AG09319 (cell line): ENCODE results near the gene MKI67.

Experiments used
- DNase-seq: peaks from one replicate; pipeline ENCODE4 v3.0.0-alpha.2; 2010; ENCODE audit warnings: low read depth; ENCODE audit errors: extremely low read depth
- CTCF ChIP-seq: IDR thresholded peaks from 2 replicates; pipeline ENCODE4 v1.5.1; 2011; ENCODE audit warnings: low read depth, mild to moderate bottlenecking, inconsistent platforms, low read length, moderate library complexity

Gene MKI67

GRCh38 chr10:128130051-128130450, 3.8 kb upstream of the MKI67 start:
- TF ChIP-seq CTCF = no peak
- DNase-seq = no peak

- no peak for TF ChIP-seq CTCF
- no peak for DNase-seq
Observed at GRCh38 chr10:128128582-128128981, 2.4 kb upstream of the MKI67 start.

- no peak for DNase-seq
- no peak for TF ChIP-seq CTCF
Observed at GRCh38 chr10:128125416-128125943, 743 bp downstream of the MKI67 start.

GRCh38 chr10:128124813-128125403, 1.3 kb downstream of the MKI67 start:
- no peak for DNase-seq
- no peak for TF ChIP-seq CTCF

- no peak for TF ChIP-seq CTCF
Observed at GRCh38 chr10:128123846-128124245, 2.4 kb downstream of the MKI67 start.

GRCh38 chr10:128122931-128123330, 3.3 kb downstream of the MKI67 start:
- no peak for TF ChIP-seq CTCF
- DNase-seq = no peak

More at GRCh38 chr10:128123846-128124245, 2.4 kb downstream of the MKI67 start:
- no peak for DNase-seq

GRCh38 chr10:128121750-128122412, 4.3 kb downstream of the MKI67 start:
- DNase-seq = no peak
- TF ChIP-seq CTCF = no peak
